Colon (tissue), 2 donors: ENCODE results near the gene PHLDA3.

Experiments
- FAIRE-seq: peaks from 2 replicates; lab custom pipeline; 2012; peaks lifted over from hg19 to GRCh38; lab: Jason Lieb, UNC
- donor health status: control.
- donor health status: control.

PHLDA3 gene

GRCh38 chr1:201461645-201462441, 7.1 kb downstream of the PHLDA3 start:
- FAIRE-seq = no peak

GRCh38 chr1:201460814-201461644, 8.0 kb downstream of the PHLDA3 start:
- no peak for FAIRE-seq

- FAIRE-seq = no peak
Observed at GRCh38 chr1:201459775-201460174, 9.2 kb downstream of the PHLDA3 start.

DNA sequence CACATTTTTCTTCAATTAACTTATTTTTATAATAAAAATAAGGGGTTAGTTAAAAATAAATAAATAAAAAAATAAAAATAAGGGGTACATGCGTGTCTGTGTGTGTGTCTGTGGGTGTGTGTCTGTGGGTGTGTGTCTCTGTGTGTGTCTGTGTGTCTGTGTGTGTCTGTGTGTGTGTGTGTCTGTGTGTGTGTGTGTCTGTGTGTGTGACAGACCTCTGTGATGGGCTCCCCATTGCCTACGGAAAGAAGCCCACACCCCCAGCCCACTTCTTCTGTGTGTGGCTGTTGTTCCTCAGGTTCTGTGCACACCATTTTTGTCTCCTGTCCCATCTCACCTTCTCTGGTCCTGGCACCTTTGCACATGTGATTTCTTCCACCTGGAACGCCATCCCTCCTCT, 9.9 kb downstream of the PHLDA3 start:
- FAIRE-seq = no peak

- no peak for FAIRE-seq
Observed at GRCh38 chr1:201457508-201457960, 11.5 kb downstream of the PHLDA3 start.

- no peak for FAIRE-seq
Observed at GRCh38 chr1:201456499-201457309, 12.3 kb downstream of the PHLDA3 start.

GRCh38 chr1:201455098-201455497, 13.9 kb downstream of the PHLDA3 start:
- FAIRE-seq = no peak

DNA sequence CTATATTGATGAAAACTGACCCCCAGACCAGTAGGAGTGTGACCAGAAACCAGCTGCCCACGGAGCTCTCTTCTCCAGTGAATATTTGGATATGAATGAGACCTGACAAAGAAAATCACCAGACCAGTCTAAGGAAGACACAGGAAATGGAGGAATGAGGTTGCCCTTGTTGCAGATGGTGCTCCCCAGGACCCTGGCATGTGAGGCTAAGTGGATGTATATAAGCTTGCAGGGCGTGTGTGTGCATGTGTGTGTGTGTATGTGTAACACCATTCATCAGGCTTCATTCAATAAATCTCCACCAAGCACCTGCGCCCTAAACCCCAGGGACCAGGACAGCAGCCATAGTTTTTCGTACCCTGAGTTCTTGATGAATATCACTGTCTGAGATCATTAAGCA, 14.4 kb downstream of the PHLDA3 start:
- FAIRE-seq = no peak

DNA sequence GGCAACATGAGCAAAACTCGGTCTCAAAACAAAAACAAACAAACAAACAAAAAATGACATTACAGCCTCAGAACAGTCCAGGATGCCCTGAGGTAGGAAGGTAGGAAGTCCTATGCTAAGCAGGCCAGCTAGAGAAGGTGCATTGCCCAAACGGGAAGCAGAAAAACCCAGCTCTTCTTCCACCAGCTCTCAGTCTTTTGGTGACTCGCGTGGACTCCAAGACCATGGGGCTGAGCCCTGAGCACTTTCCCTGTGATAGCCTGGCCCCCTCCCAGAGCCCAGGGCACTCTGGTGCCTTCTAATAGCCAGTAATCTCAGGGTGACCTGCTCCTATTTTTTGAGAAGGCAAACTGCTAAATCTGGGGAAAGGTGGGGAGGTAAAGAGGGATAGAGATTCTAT, 16.1 kb downstream of the PHLDA3 start:
- no peak for FAIRE-seq

GRCh38 chr1:201450721-201451291, 18.2 kb downstream of the PHLDA3 start:
- FAIRE-seq = no peak

DNA sequence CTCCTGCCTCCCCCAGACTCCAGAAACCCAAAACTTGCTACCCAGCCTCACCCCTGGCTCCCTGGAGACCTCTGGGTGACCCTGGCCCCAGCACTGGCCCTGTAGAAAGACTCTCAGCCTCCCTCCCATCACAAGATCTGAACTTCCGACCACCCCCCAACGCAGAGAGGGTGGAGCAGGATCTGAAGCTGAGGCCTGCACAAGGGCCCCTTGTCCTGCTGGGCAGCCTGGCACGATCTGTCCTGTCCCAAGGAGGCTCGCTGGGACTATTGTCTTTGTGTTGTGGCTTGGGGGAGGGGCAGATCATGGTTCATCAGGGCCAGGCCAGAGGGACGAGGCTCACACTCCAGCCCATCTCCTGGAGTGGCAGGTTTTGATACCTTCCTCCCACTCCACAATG, 20.0 kb downstream of the PHLDA3 start:
- no peak for FAIRE-seq

DNA sequence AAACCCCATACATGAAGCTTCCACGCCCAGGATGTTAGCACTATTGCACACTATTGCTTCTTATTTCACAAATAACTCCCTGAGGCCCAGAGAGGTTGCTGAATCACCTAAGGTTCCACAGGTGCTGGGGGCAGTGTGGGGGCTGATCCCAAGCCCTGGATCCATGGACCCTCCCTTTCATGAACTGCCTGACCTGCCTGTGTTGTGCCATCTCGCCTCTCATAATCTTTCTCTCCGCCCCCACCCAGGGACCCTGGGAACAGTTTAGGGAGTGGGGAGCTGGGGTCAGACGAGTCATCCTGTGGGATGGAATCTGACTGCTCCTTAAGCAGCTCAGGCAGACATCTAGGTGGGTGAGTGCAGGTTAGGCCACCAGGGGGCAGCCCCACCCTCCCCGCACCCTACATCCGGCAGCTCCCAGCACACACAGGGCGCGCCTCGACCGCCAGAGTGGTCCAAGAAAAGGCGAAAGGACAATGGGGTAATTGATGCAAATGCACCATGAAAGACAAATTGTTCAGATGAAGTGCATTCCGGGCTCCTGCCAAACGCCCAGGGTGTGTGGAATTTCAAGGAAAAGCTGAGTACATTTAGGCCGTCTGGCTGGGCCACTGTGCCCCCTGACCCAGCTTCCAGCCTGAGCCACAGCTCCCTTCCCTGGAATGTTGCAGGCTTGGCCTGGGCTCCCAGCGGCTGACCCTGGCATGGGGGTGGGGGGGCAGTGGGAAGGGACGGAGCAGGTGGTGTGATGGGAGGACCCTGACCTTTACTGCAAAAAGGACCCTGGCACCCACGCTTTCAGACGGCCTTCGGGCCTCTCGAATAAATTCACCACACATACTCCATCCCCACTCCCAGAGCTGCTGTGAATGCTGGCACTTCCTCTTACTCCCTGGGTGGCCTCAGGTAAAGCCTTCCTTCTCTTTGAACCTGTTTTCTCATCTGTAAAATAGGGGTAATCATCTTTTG, 20.8 kb downstream of the PHLDA3 start:
- no peak for FAIRE-seq

- no peak for FAIRE-seq
Observed at GRCh38 chr1:201445310-201445709, 23.7 kb downstream of the PHLDA3 start.

DNA sequence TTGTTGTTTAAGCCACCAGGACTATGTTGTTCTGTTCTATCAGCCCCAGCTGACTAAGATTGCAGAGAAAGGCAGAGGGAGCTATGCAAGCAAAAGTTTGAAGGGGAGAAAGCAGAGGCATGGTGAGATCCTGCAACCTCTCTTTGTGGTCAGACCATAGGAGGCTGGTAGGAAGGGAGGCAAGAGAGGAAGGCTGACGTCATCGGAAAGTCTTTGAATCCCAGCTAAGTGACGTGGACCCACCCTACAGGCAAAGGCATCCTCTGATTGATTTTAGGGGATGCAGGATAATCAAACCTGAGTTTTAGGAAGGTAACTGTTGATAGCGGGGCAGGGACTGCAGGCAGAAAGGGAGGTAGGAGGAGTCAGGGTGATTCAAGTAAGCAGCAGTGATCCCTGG, 24.2 kb downstream of the PHLDA3 start:
- no peak for FAIRE-seq

- no peak for FAIRE-seq
Observed at GRCh38 chr1:201443747-201444146, 25.2 kb downstream of the PHLDA3 start.

- FAIRE-seq = no peak
Observed at GRCh38 chr1:201436969-201437368, 32.0 kb downstream of the PHLDA3 start.

- FAIRE-seq = no peak
Observed at GRCh38 chr1:201436393-201436792, 32.6 kb downstream of the PHLDA3 start.

DNA sequence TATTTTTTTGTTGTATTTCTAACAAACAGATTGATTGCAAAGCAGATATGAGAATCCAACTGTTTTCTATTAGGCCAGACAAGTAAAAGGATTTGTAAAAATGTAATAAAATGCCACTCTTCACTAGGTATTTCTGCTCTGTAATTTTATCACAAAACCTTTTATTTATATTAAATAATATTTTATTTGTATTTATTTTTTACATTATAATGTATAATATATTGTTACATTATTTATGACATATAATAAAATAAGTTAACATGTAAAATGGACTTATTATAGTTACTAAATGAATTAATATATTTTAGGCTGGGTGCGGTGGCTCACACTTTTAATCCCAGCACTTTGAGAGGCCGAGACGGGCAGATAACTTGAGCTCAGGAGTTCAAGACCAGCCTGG, 34.7 kb downstream of the PHLDA3 start:
- no peak for FAIRE-seq

- no peak for FAIRE-seq
Observed at GRCh38 chr1:201433609-201434008, 35.4 kb downstream of the PHLDA3 start.

GRCh38 chr1:201430776-201431175, 38.2 kb downstream of the PHLDA3 start:
- no peak for FAIRE-seq
